OCI-LY1 (cell line): ENCODE data around the gene CBLIF.
"Not testable (repeated sequence)": the region's sequence is repeated elsewhere in the genome, so short reads cannot be mapped to it uniquely, and the experiment has no call there.

Experiments
- H2AFZ ChIP-seq: fragments of 200-600 bp; sonication (generic), shearing (Covaris generic); 2 replicates; pipeline ENCODE4 v1.6.0; 2014; ENCODE audit warnings: antibody characterized with exemption, mild to moderate bottlenecking, low read length
- H3F3A ChIP-seq: fragments of 200-600 bp; sonication (generic), shearing (Covaris generic); 2 replicates; pipeline ENCODE4 v1.6.0; 2014; ENCODE audit warnings: mild to moderate bottlenecking, antibody characterized with exemption, low read length, moderate library complexity; ENCODE audit not compliant: insufficient read depth
- H3K27ac ChIP-seq: fragments of 200-600 bp; sonication (generic); 2 replicates; pipeline ENCODE4 v1.5.1; 2014; ENCODE audit warnings: low read length, mixed run types, mild to moderate bottlenecking, low read depth; ENCODE audit not compliant: poor library complexity, severe bottlenecking
- H3K27me3 ChIP-seq: fragments of 200-600 bp; sonication (generic); 2 replicates; pipeline ENCODE4 v1.6.0; 2014; ENCODE audit warnings: antibody characterized with exemption, mild to moderate bottlenecking, low read length, moderate library complexity; ENCODE audit not compliant: insufficient read depth
- H3K36me3 ChIP-seq: fragments of 200-600 bp; sonication (generic); 2 replicates; pipeline ENCODE4 v1.6.1; 2014; ENCODE audit warnings: mild to moderate bottlenecking, antibody characterized with exemption, low read length, moderate library complexity, mixed read lengths; ENCODE audit not compliant: insufficient read depth
- H3K4me1 ChIP-seq: fragments of 200-600 bp; sonication (generic); 2 replicates; pipeline ENCODE4 v1.5.1; 2014; ENCODE audit warnings: mild to moderate bottlenecking, low read length, moderate library complexity; ENCODE audit not compliant: insufficient read depth, severe bottlenecking
- H3K4me2 ChIP-seq: fragments of 200-600 bp; sonication (generic), shearing (Covaris generic); 2 replicates; pipeline ENCODE4 v1.6.1; 2014; ENCODE audit warnings: low read length
- H3K4me3 ChIP-seq: fragments of 200-600 bp; sonication (generic); 2 replicates; pipeline ENCODE4 v1.5.1; 2014; ENCODE audit warnings: low read length, low read depth, mild to moderate bottlenecking, mixed read lengths; ENCODE audit not compliant: poor library complexity, severe bottlenecking
- H3K79me2 ChIP-seq: fragments of 200-600 bp; shearing (Covaris generic); 2 replicates; pipeline ENCODE4 v1.6.1; 2016; ENCODE audit warnings: mixed run types, low read length, mixed read lengths; ENCODE audit not compliant: insufficient read depth
- H3K9ac ChIP-seq: fragments of 200-600 bp; sonication (generic), shearing (Covaris generic); 2 replicates; pipeline ENCODE4 v1.6.1; 2014; ENCODE audit warnings: mild to moderate bottlenecking, low read length, mixed read lengths
- H3K9me2 ChIP-seq: fragments of 200-600 bp; sonication (generic), shearing (Covaris generic); 2 replicates; pipeline ENCODE4 v1.6.1; 2014; ENCODE audit warnings: low read depth, mild to moderate bottlenecking, low read length, mixed read lengths
- H3K9me3 ChIP-seq: fragments of 200-600 bp; shearing (Covaris generic); 2 replicates; pipeline ENCODE4 v1.6.1; 2014; ENCODE audit warnings: low read length, mixed read lengths
- H4K20me1 ChIP-seq: fragments of 200-600 bp; sonication (generic), shearing (Covaris generic); 2 replicates; pipeline ENCODE4 v1.6.0; 2016; ENCODE audit warnings: mild to moderate bottlenecking, low read length; ENCODE audit not compliant: insufficient read depth
- CTCF ChIP-seq: fragments of 200-600 bp; sonication (generic), shearing (Covaris generic); IDR thresholded peaks from 2 replicates; pipeline ENCODE4 v1.5.1; 2017; ENCODE audit warnings: mild to moderate bottlenecking, antibody characterized with exemption, low read length, moderate library complexity, mixed read lengths
- EZH2 ChIP-seq: fragments of 200-600 bp; sonication (generic), shearing (Covaris generic); IDR thresholded peaks from 2 replicates; pipeline ENCODE4 v1.8.0; 2017; ENCODE audit warnings: borderline replicate concordance, mixed run types, mild to moderate bottlenecking, antibody characterized with exemption, low read length, moderate library complexity, mixed read lengths

Gene CBLIF

DNA sequence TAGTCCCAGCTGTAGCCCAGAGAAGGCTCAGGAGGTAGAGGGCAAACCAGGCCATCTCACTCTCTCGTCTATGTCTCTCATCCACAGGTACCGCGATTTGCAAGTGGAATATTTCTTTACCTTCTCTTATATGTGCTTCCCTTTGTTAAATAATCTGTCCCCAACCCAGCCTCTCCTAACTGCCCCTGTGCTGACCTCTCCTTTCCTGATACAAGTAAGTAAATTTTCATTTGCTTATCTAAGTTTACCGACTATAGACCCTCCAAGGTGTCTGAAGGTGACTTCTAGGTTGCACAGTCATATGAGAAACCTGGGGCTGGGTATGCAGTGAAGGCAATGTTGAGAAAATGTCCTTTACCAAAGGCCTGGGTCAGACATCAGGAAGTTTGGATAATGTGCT lies at the start of gene CBLIF:
CBLIF (minus strand) TSS at position 101 of the 400 bp plus-strand sequence; CDS start at position 55, 46 bp downstream.
- H3K36me3 ChIP-seq = no peaks in the 10 kb centered on the region
- no peak within 1 kb of the TSS for H3K4me3 ChIP-seq
- H3K79me2 ChIP-seq = no peaks in the 10 kb centered on the region
- H3K4me2 ChIP-seq = no peak within 1 kb of the TSS
- no peaks in the 10 kb centered on the region for H3F3A ChIP-seq
- no peaks in the 10 kb centered on the region for H4K20me1 ChIP-seq
- no peak within 1 kb of the TSS for H2AFZ ChIP-seq
- no peaks in the 10 kb centered on the region for H3K27me3 ChIP-seq
- no peak within 1 kb of the TSS for H3K9ac ChIP-seq
- no peaks in the 10 kb centered on the region for H3K4me1 ChIP-seq
- no peak for TF ChIP-seq EZH2
- no peak for TF ChIP-seq CTCF
- no peaks in the 10 kb centered on the region for H3K9me3 ChIP-seq
- no peak within 1 kb of the TSS for H3K27ac ChIP-seq
- H3K9me2 ChIP-seq = no peaks in the 10 kb centered on the region

- no peaks in the 10 kb centered on the region for H3F3A ChIP-seq
- H3K27ac ChIP-seq = no peak overlapping the region
- no peaks in the 10 kb centered on the region for H3K36me3 ChIP-seq
- no peaks in the 10 kb centered on the region for H3K27me3 ChIP-seq
- H2AFZ ChIP-seq = no peak overlapping the region
- H3K9ac ChIP-seq = no peak overlapping the region
- H3K4me1 ChIP-seq = no peaks in the 10 kb centered on the region
- no peak overlapping the region for H3K4me3 ChIP-seq
- H3K9me2 ChIP-seq = no peaks in the 10 kb centered on the region
- TF ChIP-seq CTCF (no peak), EZH2 (no peak)
- no peaks in the 10 kb centered on the region for H3K9me3 ChIP-seq
- no peaks in the 10 kb centered on the region for H4K20me1 ChIP-seq
- no peaks in the 10 kb centered on the region for H3K79me2 ChIP-seq
- H3K4me2 ChIP-seq = no peak overlapping the region
Measured at GRCh38 chr11:59894616-59895015, 49.3 kb upstream of the CBLIF start.

GRCh38 chr11:59891781-59892181 lies 46.5 kb upstream of the CBLIF start:
- Histone ChIP-seq H3K4me1 (no peaks in the 10 kb centered on the region), H3K4me2 (no peak overlapping the region), H4K20me1 (no peaks in the 10 kb centered on the region), H3K36me3 (no peaks in the 10 kb centered on the region), H3K9me3 (no peaks in the 10 kb centered on the region), H3K79me2 (no peaks in the 10 kb centered on the region), H2AFZ (no peak overlapping the region), H3K27me3 (no peaks in the 10 kb centered on the region), H3K27ac (no peak overlapping the region), H3K4me3 (no peak overlapping the region), H3F3A (no peaks in the 10 kb centered on the region), H3K9me2 (no peaks in the 10 kb centered on the region), H3K9ac (no peak overlapping the region)
- TF ChIP-seq CTCF (no peak), EZH2 (no peak)

GRCh38 chr11:59887156-59887555 lies 41.9 kb upstream of the CBLIF start:
- H3K36me3 ChIP-seq, H3K27ac ChIP-seq, H4K20me1 ChIP-seq, H3F3A ChIP-seq, H3K9ac ChIP-seq, H3K27me3 ChIP-seq, H3K4me1 ChIP-seq, H3K79me2 ChIP-seq, H3K4me2 ChIP-seq, H3K9me2 ChIP-seq, H3K4me3 ChIP-seq, H2AFZ ChIP-seq, H3K9me3 ChIP-seq: not testable (repeated sequence)
